HepG2 (cell line): ENCODE data around the gene DNAJC5. TPM values are rescaled to one million over a fixed set of nuclear protein-coding genes. Genes with fewer than 3 reads are reported as not detected.

ENCODE experiments used
- CSRNP1 ChIP-seq: sonication (generic); formaldehyde crosslinking; IDR thresholded peaks from 2 replicates; pipeline ENCODE4 v1.8.1; 2023; ENCODE audit warnings: mild to moderate bottlenecking, missing genetic modification reagents
- FOXA1 ChIP-seq, 2 experiments: fragments of 450-650 bp in 1 of 2; sonication (generic) in 1 of 2; formaldehyde crosslinking in 1 of 2; IDR thresholded peaks; 2 replicates each; pipeline versions ENCODE4 v1.4.0 to v1.6.1; 2016 to 2020; ENCODE audit warnings: missing genetic modification reagents in 1 of 2
- HMG20A ChIP-seq: IDR thresholded peaks from 2 replicates; pipeline ENCODE4 v1.6.1; 2016; ENCODE audit warnings: borderline replicate concordance
- HNRNPK ChIP-seq: fragments of 200-400 bp; formaldehyde crosslinking; IDR thresholded peaks from 2 replicates; pipeline ENCODE4 v1.6.1; 2018; ENCODE audit warnings: low read length, low read depth, moderate library complexity, mild to moderate bottlenecking; ENCODE audit not compliant: poor library complexity, severe bottlenecking
- PHF21A ChIP-seq: sonication (generic); formaldehyde crosslinking; IDR thresholded peaks from 2 replicates; pipeline ENCODE4 v1.5.0; 2020; ENCODE audit warnings: mild to moderate bottlenecking, missing genetic modification reagents
- PITX1 ChIP-seq: sonication (generic); formaldehyde crosslinking; IDR thresholded peaks from 2 replicates; pipeline ENCODE4 v1.5.1; 2020; ENCODE audit warnings: mild to moderate bottlenecking, missing genetic modification reagents
- SP5 ChIP-seq: IDR thresholded peaks from 2 replicates; pipeline ENCODE4 v1.6.1; 2016; ENCODE audit warnings: low read depth, borderline replicate concordance
- TARDBP ChIP-seq: sonication (generic); formaldehyde crosslinking; IDR thresholded peaks from 2 replicates; pipeline ENCODE4 v1.8.0; 2022; ENCODE audit warnings: mild to moderate bottlenecking, missing genetic modification reagents
- THAP11 ChIP-seq: IDR thresholded peaks from 2 replicates; pipeline ENCODE4 v1.6.1; 2016; ENCODE audit warnings: missing biosample characterization, missing genetic modification reagents
- THAP9 ChIP-seq: sonication (generic); formaldehyde crosslinking; IDR thresholded peaks from 2 replicates; pipeline ENCODE4; 2020; ENCODE audit warnings: missing genetic modification reagents, mild to moderate bottlenecking, borderline replicate concordance
- UBTF ChIP-seq: sonication (generic); formaldehyde crosslinking; IDR thresholded peaks from 2 replicates; pipeline ENCODE4 v1.4.0; 2020; ENCODE audit warnings: mild to moderate bottlenecking, missing genetic modification reagents
- ZBTB38 ChIP-seq: sonication (generic); formaldehyde crosslinking; IDR thresholded peaks from 2 replicates; pipeline ENCODE4 v1.5.1; 2020; ENCODE audit warnings: mild to moderate bottlenecking, missing genetic modification reagents
- ZNF225 ChIP-seq: sonication (generic); formaldehyde crosslinking; IDR thresholded peaks from 2 replicates; pipeline ENCODE4 v1.4.0; 2020; ENCODE audit warnings: mild to moderate bottlenecking, missing genetic modification reagents
- ZNF234 ChIP-seq: sonication (generic); formaldehyde crosslinking; conservative IDR thresholded peaks from 2 replicates; pipeline ENCODE4 v1.5.1; 2020; ENCODE audit warnings: mild to moderate bottlenecking, missing genetic modification reagents
- ZNF468 ChIP-seq: sonication (generic); formaldehyde crosslinking; IDR thresholded peaks from 2 replicates; pipeline ENCODE4 v1.8.0; 2022; ENCODE audit warnings: mild to moderate bottlenecking, moderate library complexity, missing genetic modification reagents
- ZSCAN21 ChIP-seq: sonication (generic); formaldehyde crosslinking; IDR thresholded peaks from 2 replicates; pipeline ENCODE4 v1.8.0; 2022; ENCODE audit warnings: mild to moderate bottlenecking, missing genetic modification reagents, moderate library complexity, borderline replicate concordance
- polyA plus RNA-seq, 8 experiments: library from polyadenylated mRNA; depleted of rRNA in 3 of 8; stranded (reverse) in 7 of 8; unstranded in 1 of 8; fragments of >200 nt; fragmentation: Illumina TruSeq in 4 of 8; extraction: Trizol in 4 of 8; gene quantifications; 2 replicates each; pipeline versions ENCODE4 v1.2.1 to v1.2.3, GENCODE V29; 2011 to 2016; ENCODE audit warnings: low read depth in 4 of 8, missing spikeins in 1 of 8, mixed read lengths in 1 of 8; ENCODE audit not compliant: insufficient read depth in 1 of 8
- total RNA-seq, 5 experiments: library from RNA; depleted of rRNA; stranded (reverse); fragments of >200 nt; fragmentation: Illumina TruSeq; extraction: Trizol; gene quantifications; 2 replicates each; pipeline ENCODE4 v1.2.3, GENCODE V29; 2016; ENCODE audit warnings: low read depth in 1 of 5
- TF ChIP-seq, protein P1 (sequence below): sonication (generic); formaldehyde crosslinking; IDR thresholded peaks from 2 replicates; pipeline ENCODE4 v1.4.0; 2020; ENCODE audit warnings: missing genetic modification reagents

Gene DNAJC5
- total and polyA plus RNA-seq, 2 of the 13 experiments (the other 11 are each of a cell fraction or from before 2014, with no cell fraction given), result 42.8 to 64.5 TPM

GRCh38 chr20:63846128-63846771, 48.7 kb upstream of the DNAJC5 start (continued):
- TF ChIP-seq HMG20A (CRISPR knock-in tag), result 0 out of 2 replicates have a peak, but pooled peaks have one; percentile 27
- TF ChIP-seq PHF21A (CRISPR knock-in tag), result peak; percentile 94
- TF ChIP-seq TARDBP (CRISPR knock-in tag), result peak; percentile 77
- TF ChIP-seq HNRNPK, result peak; percentile 43
- TF ChIP-seq, protein P1, sequence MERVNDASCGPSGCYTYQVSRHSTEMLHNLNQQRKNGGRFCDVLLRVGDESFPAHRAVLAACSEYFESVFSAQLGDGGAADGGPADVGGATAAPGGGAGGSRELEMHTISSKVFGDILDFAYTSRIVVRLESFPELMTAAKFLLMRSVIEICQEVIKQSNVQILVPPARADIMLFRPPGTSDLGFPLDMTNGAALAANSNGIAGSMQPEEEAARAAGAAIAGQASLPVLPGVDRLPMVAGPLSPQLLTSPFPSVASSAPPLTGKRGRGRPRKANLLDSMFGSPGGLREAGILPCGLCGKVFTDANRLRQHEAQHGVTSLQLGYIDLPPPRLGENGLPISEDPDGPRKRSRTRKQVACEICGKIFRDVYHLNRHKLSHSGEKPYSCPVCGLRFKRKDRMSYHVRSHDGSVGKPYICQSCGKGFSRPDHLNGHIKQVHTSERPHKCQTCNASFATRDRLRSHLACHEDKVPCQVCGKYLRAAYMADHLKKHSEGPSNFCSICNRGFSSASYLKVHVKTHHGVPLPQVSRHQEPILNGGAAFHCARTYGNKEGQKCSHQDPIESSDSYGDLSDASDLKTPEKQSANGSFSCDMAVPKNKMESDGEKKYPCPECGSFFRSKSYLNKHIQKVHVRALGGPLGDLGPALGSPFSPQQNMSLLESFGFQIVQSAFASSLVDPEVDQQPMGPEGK (CRISPR knock-in tag), result peak; percentile 95
- no peak for TF ChIP-seq FOXA1 (IDR thresholded peaks at IDR 0.05)
- TF ChIP-seq FOXA1 (CRISPR knock-in tag; IDR thresholded peaks at IDR 0.05), result no peak
- TF ChIP-seq UBTF (CRISPR knock-in tag), result peak; percentile 74
- no peak for TF ChIP-seq ZNF234 (CRISPR knock-in tag)
- TF ChIP-seq SP5, result peak; percentile 81
- TF ChIP-seq PITX1 (CRISPR knock-in tag), result peak; percentile 81
- 0 out of 2 replicates have a peak, but pooled peaks have one; percentile 11 for TF ChIP-seq THAP9 (CRISPR knock-in tag)
- peak; percentile 53; the same call in 1 of the 2 replicates for TF ChIP-seq THAP11 (CRISPR knock-in tag)
- no peak for TF ChIP-seq ZNF468 (CRISPR knock-in tag)
- TF ChIP-seq ZSCAN21 (CRISPR knock-in tag), result 0 out of 2 replicates have a peak, but pooled peaks have one; percentile 10
- peak; percentile 68; the same call in 1 of the 2 replicates for TF ChIP-seq CSRNP1 (CRISPR knock-in tag)
- 0 out of 2 replicates have a peak, but pooled peaks have one; percentile 17 for TF ChIP-seq ZBTB38 (CRISPR knock-in tag)
- TF ChIP-seq ZNF225 (CRISPR knock-in tag), result 0 out of 2 replicates have a peak, but pooled peaks have one; percentile 15
